Activated naive CD4-positive, alpha-beta T cell (primary cell): ENCODE data around the gene RBM7.

Experiments used
- DNase-seq, 4 experiments: peaks; one replicate each; lab custom pipeline; 2025; lab: John Stamatoyannopoulos, UW

RBM7 gene

GRCh38 chr11:114397349-114397982 is 3.0 kb upstream of the RBM7 start:
- DNase-seq, result no peak

- no peak for DNase-seq
Observed at GRCh38 chr11:114398303-114398920, 2.1 kb upstream of the RBM7 start.

GRCh38 chr11:114399490-114400215 is 813 bp upstream of the RBM7 start:
- peak in 1 of 4 experiments; percentile 28 for DNase-seq

GRCh38 chr11:114400915-114401223 is 403 bp downstream of the RBM7 start:
- no peak for DNase-seq

- no peak for DNase-seq
Observed at GRCh38 chr11:114401311-114401710, 845 bp downstream of the RBM7 start.

GRCh38 chr11:114412946-114413345 is 12.5 kb downstream of the RBM7 start:
- DNase-seq, result no peak

GRCh38 chr11:114413958-114414357 is 13.5 kb downstream of the RBM7 start:
- no peak for DNase-seq

GRCh38 chr11:114416441-114416961 is 16.0 kb downstream of the RBM7 start:
- no peak for DNase-seq

GRCh38 chr11:114426280-114426679 is 25.8 kb downstream of the RBM7 start:
- DNase-seq, result no peak

- no peak for DNase-seq
Observed at GRCh38 chr11:114430290-114430689, 29.8 kb downstream of the RBM7 start.

GRCh38 chr11:114432893-114433292 is 32.4 kb downstream of the RBM7 start:
- DNase-seq, result no peak

- no peak for DNase-seq
Observed at GRCh38 chr11:114433376-114433775, 32.9 kb downstream of the RBM7 start.

- no peak for DNase-seq
Observed at GRCh38 chr11:114438303-114438702, 37.8 kb downstream of the RBM7 start.

GRCh38 chr11:114439229-114440120 is 39.0 kb downstream of the RBM7 start, which contains the start of gene REXO2:
REXO2 (plus strand) TSS chr11:114439467; CDS start chr11:114439529, 62 bp downstream.
- DNase-seq, result peak; percentile 84 to 93 (median 90)

GRCh38 chr11:114440121-114440860 is 39.8 kb downstream of the RBM7 start:
- no peak for DNase-seq

- no peak for DNase-seq
Observed at GRCh38 chr11:114440971-114441763, 40.7 kb downstream of the RBM7 start.

GRCh38 chr11:114441921-114442320 is 41.5 kb downstream of the RBM7 start:
- DNase-seq, result no peak

GRCh38 chr11:114442536-114442935 is 42.1 kb downstream of the RBM7 start:
- DNase-seq, result no peak

GRCh38 chr11:114447444-114447843 is 47.0 kb downstream of the RBM7 start:
- DNase-seq, result no peak

GRCh38 chr11:114447892-114448291 is 47.4 kb downstream of the RBM7 start:
- DNase-seq, result no peak
